Measurements from ENCODE around the gene OGT. TPM values are rescaled to one million over a fixed set of nuclear protein-coding genes. Genes with fewer than 3 reads are reported as not detected.
"Not testable (repeated sequence)": the region's sequence is repeated elsewhere in the genome, so short reads cannot be mapped to it uniquely, and the experiment has no call there.

Gene OGT
- total RNA-seq = 100 to 1,000 TPM; 515 to 525 TPM
- polyA plus RNA-seq = 10 to 100 TPM; 18.3 to 39.0 TPM

DNA sequence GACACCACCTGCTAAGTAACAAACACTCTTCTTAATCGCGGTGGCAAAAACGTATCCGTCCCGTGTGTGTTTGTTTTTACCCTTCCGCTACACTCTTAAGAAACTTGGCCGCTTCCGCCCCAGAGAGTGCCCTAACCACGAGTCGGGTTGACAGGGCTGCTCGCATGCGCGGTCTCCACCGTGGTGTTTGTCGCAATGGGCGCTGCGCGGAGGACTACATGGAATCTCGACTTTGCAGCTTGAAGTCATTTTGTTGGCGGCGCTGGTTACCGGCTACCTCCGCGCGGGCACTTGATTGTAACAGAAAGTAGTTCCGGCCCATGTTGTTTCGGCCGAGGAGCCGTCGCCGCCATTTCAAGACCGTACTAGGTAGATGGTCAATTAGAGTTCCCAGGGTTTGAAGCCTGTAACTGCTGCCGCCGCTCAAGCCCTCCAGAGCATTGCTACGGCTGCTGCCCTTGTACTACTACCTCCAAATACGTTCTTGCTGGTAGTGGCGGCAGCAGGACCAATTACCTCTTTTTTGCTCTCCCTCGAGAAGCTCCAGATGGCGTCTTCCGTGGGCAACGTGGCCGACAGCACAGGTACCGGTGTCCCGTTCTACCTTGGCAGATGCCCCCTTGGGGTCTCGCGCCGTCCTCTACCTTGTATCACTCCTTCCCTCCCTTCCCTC, at the start of gene OGT:
Gene OGT (plus strand): TSS at position 352 of the 673 bp plus-strand sequence. CDS start 196 bp downstream, at position 548.
- POLR2A ChIA-PET (ENCODE audit: partially characterized antibody) = interaction anchor here (0.5 to 9.2 kb wide), 31 partner anchors 14 to 421 kb away, joined by 3 to 163 read pairs (median 4); partner anchors contain the start of genes CXCR3, IL2RG, MED12 and NONO
- Mint-ChIP-seq H3K9me3 (peaks cover 0 to 4% (median 0%) of the 10 kb centered on the region in 8 donors), H3K36me3 (peaks cover 7 to 41% of the 10 kb centered on the region in 2 donors), H3K27me3 (no peaks in the 10 kb centered on the region), H3K27ac (peak within 1 kb of the TSS; percentile 97 to 99 (median 97)), H3K4me3 (peak within 1 kb of the TSS; percentile 95 to 99 (median 98)), H3K4me1 (peaks cover 12 to 53% (median 25%) of the 10 kb centered on the region in 4 donors)
- Histone ChIP-seq H3K27ac (ENCODE audit: low read depth, low read length) (peak within 1 kb of the TSS; percentile 89), H3K36me3 (ENCODE audit: insufficient read depth, low read length) (peaks cover 5% of the 10 kb centered on the region), H3K4me1 (ENCODE audit: insufficient read depth, low read length) (peaks cover 21% of the 10 kb centered on the region), H3K27me3 (ENCODE audit: insufficient read depth, low read length) (no peaks in the 10 kb centered on the region), H3K9me3 (ENCODE audit: control insufficient read depth in 1 of 2, low read length in 2 of 2) (no peaks in the 10 kb centered on the region), H3K4me3 (ENCODE audit: low read length in 2 of 2) (peak within 1 kb of the TSS; percentile 79 to 94)
- CTCF ChIA-PET (ENCODE audit: partially characterized antibody) = interaction anchor here (0.6 to 2.5 kb wide), 4 partner anchors 12 to 167 kb away, joined by 3 to 7 read pairs (median 4); partner anchors contain the start of gene TAF1
- intact Hi-C loops (cut with micrococcal nuclease) = loop anchor here (1.0 to 10.0 kb wide), 5 partner anchors 18 to 418 kb away; partner anchors contain the start of genes IL2RG, MED12, NONO and TAF1
- DNase-seq = peak; percentile 89 to 95 (median 94)

DNA sequence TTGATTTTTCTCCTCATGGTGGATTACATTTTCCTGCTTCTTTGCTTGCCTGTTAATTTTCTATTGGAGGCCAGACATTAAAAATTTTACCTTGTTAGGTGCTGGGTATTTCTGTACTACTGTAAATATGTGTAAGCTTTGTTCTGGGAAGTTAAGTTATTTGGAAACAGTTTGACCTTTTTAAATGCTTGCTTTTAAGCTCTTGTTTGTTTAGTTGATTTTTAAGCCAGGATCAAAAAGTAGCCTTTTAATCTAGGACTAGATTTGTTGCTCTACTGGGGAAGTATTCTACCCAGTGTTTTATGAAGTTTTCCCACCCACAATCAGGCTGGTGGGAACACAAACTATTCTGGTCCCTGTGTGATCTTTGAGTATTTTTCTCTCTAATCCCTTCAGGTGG, 45.1 kb upstream of the OGT start:
- no peaks in the 10 kb centered on the region for H3K9me3 Mint-ChIP-seq
- H3K36me3 Mint-ChIP-seq = no peaks in the 10 kb centered on the region
- Histone ChIP-seq H3K27me3 (ENCODE audit: insufficient read depth, low read length) (no peaks in the 10 kb centered on the region), H3K27ac (ENCODE audit: low read depth, low read length) (no peak overlapping the region), H3K36me3 (ENCODE audit: insufficient read depth, low read length) (no peaks in the 10 kb centered on the region), H3K4me3 (ENCODE audit: low read length in 2 of 2) (no peak overlapping the region), H3K4me1 (ENCODE audit: insufficient read depth, low read length) (peaks cover 4% of the 10 kb centered on the region), H3K9me3 (ENCODE audit: control insufficient read depth in 1 of 2, low read length in 2 of 2) (no peaks in the 10 kb centered on the region)
- no peaks in the 10 kb centered on the region for H3K27me3 Mint-ChIP-seq
- ChIA-PET CTCF (ENCODE audit: partially characterized antibody) (no interaction called here), POLR2A (ENCODE audit: partially characterized antibody) (interaction anchor here (1.2 kb wide), 1 partner anchor 45 kb away, joined by 4 read pairs; the partner anchor contains the start of gene OGT)
- H3K27ac Mint-ChIP-seq = no peak overlapping the region
- no peak overlapping the region for H3K4me3 Mint-ChIP-seq
- DNase-seq = no peak
- peaks cover 3 to 8% (median 4%) of the 10 kb centered on the region in 4 donors for H3K4me1 Mint-ChIP-seq
- intact Hi-C loops (cut with micrococcal nuclease) = no loop called here

DNA sequence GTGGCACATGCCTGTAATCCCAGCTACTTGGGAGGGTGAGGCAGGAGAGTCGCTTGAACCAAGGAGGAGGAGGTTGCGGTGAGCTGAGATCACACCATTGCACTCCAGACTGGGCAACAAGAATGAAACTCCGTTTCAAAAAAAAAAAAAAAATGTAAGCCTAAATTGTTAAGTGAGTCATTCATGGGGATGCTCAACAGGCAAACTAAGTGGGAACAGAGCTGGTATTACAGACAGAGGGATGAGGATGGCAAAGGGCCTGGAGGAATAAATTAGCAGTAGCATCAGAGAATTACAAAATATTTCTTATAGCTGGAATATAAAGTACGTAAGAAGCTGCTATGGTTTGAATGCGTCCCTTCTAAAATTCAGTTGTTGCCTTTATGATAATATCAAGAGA, 43.4 kb upstream of the OGT start:
- intact Hi-C loops (cut with micrococcal nuclease) = no loop called here
- ChIA-PET POLR2A (ENCODE audit: partially characterized antibody) (no interaction called here), CTCF (ENCODE audit: partially characterized antibody) (no interaction called here)
- Histone ChIP-seq H3K27ac (ENCODE audit: low read depth, low read length) (no peak overlapping the region), H3K4me3 (ENCODE audit: low read length in 2 of 2) (no peak overlapping the region), H3K4me1 (ENCODE audit: insufficient read depth, low read length) (peaks cover 8% of the 10 kb centered on the region), H3K27me3 (ENCODE audit: insufficient read depth, low read length) (no peaks in the 10 kb centered on the region), H3K36me3 (ENCODE audit: insufficient read depth, low read length) (no peaks in the 10 kb centered on the region), H3K9me3 (ENCODE audit: control insufficient read depth in 1 of 2, low read length in 2 of 2) (no peaks in the 10 kb centered on the region)
- no peaks in the 10 kb centered on the region for H3K9me3 Mint-ChIP-seq
- no peaks in the 10 kb centered on the region for H3K36me3 Mint-ChIP-seq
- DNase-seq = no peak
- no peaks in the 10 kb centered on the region for H3K27me3 Mint-ChIP-seq
- no peak overlapping the region for H3K4me3 Mint-ChIP-seq
- H3K27ac Mint-ChIP-seq = peak overlapping the region in 1 of 7 donors; percentile 41
- peaks cover 3 to 8% (median 4%) of the 10 kb centered on the region in 4 donors for H3K4me1 Mint-ChIP-seq

DNA sequence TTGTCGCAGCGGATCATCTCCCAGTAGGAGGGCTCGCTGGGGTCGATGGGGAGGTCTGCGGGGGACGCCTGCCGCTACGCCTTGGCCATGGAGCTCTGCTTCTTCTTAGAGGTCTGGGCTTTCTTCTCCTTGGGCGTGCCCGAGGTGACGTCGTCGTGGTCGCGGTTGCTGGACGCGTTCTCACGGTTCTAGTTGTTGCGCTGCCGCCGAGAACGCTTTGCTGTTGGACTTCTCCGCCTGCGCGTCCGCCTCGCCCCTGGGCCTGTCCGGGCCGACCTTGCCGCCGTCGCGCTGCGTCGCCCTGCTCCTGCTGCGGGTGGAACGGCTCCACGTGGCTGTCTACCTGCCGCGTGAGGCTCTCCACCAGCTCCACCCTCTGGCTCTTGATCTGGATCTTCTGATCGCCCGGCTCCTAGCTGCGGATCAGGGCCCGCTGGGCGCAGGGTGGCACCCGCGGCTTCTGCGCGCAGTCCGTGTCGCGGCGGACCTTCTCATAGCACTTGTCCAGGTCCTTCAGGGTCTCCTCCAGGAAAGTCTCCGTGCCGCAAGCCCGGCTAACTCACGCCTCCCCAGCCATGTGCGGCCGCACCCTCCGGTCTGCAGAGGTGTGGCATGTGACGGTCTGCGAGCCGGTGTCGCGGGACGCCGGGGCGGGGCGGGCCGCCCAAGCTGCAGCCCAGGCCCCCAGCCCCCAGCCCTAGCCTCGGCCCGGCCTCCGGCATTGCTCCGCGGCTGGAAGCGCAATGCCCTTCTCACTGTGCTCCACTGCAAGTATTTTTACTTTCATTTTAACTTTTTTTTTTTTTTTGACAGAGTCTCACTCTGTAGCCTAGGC, 40.5 kb upstream of the OGT start:
- peak; percentile 45 to 49 (median 48) for DNase-seq
- peak overlapping the region in 1 of 2 donors; percentile 64 for H3K4me3 ChIP-seq (ENCODE audit: low read length in 2 of 2)
- H3K27ac ChIP-seq (ENCODE audit: low read depth, low read length) = peak overlapping the region; percentile 43
- Mint-ChIP-seq H3K27ac (peak overlapping the region; percentile 42 to 93 (median 85)), H3K4me1 (peaks cover 4 to 8% (median 4%) of the 10 kb centered on the region in 4 donors), H3K27me3 (peaks cover 0 to 1% of the 10 kb centered on the region in 2 donors), H3K9me3 (peaks cover 0 to 2% (median 0%) of the 10 kb centered on the region in 8 donors), H3K36me3 (no peaks in the 10 kb centered on the region), H3K4me3 (peak overlapping the region; percentile 65 to 87 (median 84))
- intact Hi-C loops (cut with micrococcal nuclease) = loop anchor here (1.0 kb wide), 1 partner anchor 40 kb away; no protein-coding TSS in a partner anchor
- CTCF ChIA-PET (ENCODE audit: partially characterized antibody) = interaction anchor here (1.5 to 2.0 kb wide), 2 partner anchors 40 to 50 kb away, joined by 3 to 4 read pairs; no protein-coding TSS in a partner anchor
- H3K36me3 ChIP-seq (ENCODE audit: insufficient read depth, low read length) = no peaks in the 10 kb centered on the region
- peaks cover 8% of the 10 kb centered on the region for H3K4me1 ChIP-seq (ENCODE audit: insufficient read depth, low read length)
- no peaks in the 10 kb centered on the region for H3K9me3 ChIP-seq (ENCODE audit: control insufficient read depth in 1 of 2, low read length in 2 of 2)
- no peaks in the 10 kb centered on the region for H3K27me3 ChIP-seq (ENCODE audit: insufficient read depth, low read length)
- POLR2A ChIA-PET (ENCODE audit: partially characterized antibody) = interaction anchor here (0.9 to 4.6 kb wide), 5 partner anchors 40 to 160 kb away, joined by 3 to 50 read pairs (median 4); partner anchors contain the start of genes OGT and TAF1

DNA sequence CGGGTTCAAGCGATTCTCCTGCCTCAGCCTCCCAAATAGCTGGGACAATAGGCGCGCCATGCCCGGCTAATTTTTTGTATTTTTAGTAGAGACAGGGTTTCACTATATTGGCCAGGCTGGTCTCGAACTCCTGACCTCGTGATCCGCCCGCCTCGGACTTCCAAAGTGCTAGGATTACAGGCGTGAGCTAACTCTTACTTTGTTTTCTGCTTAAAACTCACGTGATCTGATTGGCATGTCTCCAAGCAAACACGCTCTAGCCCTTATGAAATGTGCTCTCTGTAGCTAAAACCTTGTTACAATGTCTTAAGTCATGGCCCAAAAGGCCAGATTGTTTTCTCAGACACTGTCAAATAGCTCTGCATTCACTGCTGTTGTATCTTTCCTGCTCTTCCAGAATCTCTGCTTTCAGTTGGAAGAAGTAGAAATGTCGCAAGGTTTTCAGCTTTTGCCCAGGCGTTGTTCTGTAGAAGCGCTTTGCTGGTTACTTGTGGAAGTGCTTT, 39.7 kb upstream of the OGT start:
- H3K36me3 ChIP-seq (ENCODE audit: insufficient read depth, low read length) = no peaks in the 10 kb centered on the region
- H3K4me1 ChIP-seq (ENCODE audit: insufficient read depth, low read length) = peaks cover 8% of the 10 kb centered on the region
- peaks cover 4 to 8% (median 4%) of the 10 kb centered on the region in 4 donors for H3K4me1 Mint-ChIP-seq
- CTCF ChIA-PET (ENCODE audit: partially characterized antibody) = no interaction called here
- no peak overlapping the region for H3K27ac ChIP-seq (ENCODE audit: low read depth, low read length)
- H3K36me3 Mint-ChIP-seq = no peaks in the 10 kb centered on the region
- peaks cover 0 to 1% of the 10 kb centered on the region in 2 donors for H3K27me3 Mint-ChIP-seq
- H3K27ac Mint-ChIP-seq = peak overlapping the region in 2 of 7 donors; percentile 7 to 79
- no peak for DNase-seq
- no peak overlapping the region for H3K4me3 ChIP-seq (ENCODE audit: low read length in 2 of 2)
- POLR2A ChIA-PET (ENCODE audit: partially characterized antibody) = interaction anchor here (1.3 to 4.6 kb wide), 2 partner anchors 39 to 127 kb away, joined by 8 to 50 read pairs; partner anchors contain the start of genes OGT and TAF1
- intact Hi-C loops (cut with micrococcal nuclease) = no loop called here
- H3K9me3 ChIP-seq (ENCODE audit: control insufficient read depth in 1 of 2, low read length in 2 of 2) = no peaks in the 10 kb centered on the region
- H3K27me3 ChIP-seq (ENCODE audit: insufficient read depth, low read length) = no peaks in the 10 kb centered on the region
- H3K4me3 Mint-ChIP-seq = peak overlapping the region; percentile 65 to 87 (median 74)
- peaks cover 0 to 2% (median 0%) of the 10 kb centered on the region in 8 donors for H3K9me3 Mint-ChIP-seq

DNA sequence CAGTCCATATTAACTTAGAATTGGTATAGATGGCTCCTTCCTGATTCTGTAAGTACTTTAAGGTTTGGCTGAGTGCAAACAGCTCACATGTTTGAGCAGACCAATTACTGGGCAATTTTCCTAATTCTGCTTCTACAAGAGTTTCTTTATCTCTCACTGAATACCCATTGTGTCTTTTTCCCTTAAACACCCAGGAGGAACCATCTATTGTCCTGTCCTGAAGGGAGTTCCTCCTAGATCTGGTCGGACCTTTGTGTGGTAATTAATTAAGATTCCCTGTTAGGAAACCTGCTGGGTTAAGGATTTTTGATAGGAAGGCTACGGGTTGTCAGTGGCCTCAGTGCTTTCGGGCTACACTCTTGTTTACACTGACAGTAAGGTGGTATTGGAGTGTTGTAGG, 36.9 kb upstream of the OGT start:
- H3K9me3 ChIP-seq (ENCODE audit: control insufficient read depth in 1 of 2, low read length in 2 of 2); H3K4me3 ChIP-seq (ENCODE audit: low read length in 2 of 2); DNase-seq; H3K36me3 ChIP-seq (ENCODE audit: insufficient read depth, low read length); H3K4me1 Mint-ChIP-seq; H3K4me3 Mint-ChIP-seq; CTCF ChIA-PET (ENCODE audit: partially characterized antibody); H3K27ac ChIP-seq (ENCODE audit: low read depth, low read length); H3K36me3 Mint-ChIP-seq; intact Hi-C loops (cut with micrococcal nuclease); H3K27ac Mint-ChIP-seq; H3K27me3 ChIP-seq (ENCODE audit: insufficient read depth, low read length); H3K27me3 Mint-ChIP-seq; H3K4me1 ChIP-seq (ENCODE audit: insufficient read depth, low read length); H3K9me3 Mint-ChIP-seq: not testable (repeated sequence)
- POLR2A ChIA-PET (ENCODE audit: partially characterized antibody) = interaction anchor here (4.6 kb wide), 1 partner anchor 37 kb away, joined by 50 read pairs; the partner anchor contains the start of gene OGT

All from CD4-positive, alpha-beta memory T cell (primary cell).